ENCODE measurements around the gene MYZAP.

Gene MYZAP

DNA sequence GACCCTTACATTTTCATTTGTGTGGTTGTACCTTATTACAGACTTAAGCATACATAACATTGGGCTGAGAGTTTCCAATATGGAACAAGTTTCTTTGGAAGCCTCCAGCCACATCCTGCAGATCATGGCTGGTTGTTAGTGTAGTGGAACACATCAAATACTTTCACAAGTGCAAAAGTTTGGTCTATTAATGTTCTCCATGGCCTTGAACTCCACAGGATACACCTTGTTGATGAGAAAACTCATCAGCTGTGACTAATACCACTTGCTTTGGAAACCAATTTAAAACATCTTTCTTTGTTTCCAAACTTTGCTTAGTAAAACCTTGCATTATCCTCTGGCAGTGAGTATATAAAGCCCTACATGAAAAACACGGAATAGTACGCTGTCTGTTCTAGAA, 46.1 kb downstream of the MYZAP start:
- no peak overlapping the region for H3K4me3 ChIP-seq (ENCODE audit: low read length)
- H3K4me1 ChIP-seq (ENCODE audit: control insufficient read depth, insufficient read depth, low read length), result no peaks in the 10 kb centered on the region
- no peaks in the 10 kb centered on the region for H3K36me3 ChIP-seq (ENCODE audit: control insufficient read depth, insufficient read depth, low read length)
- no peaks in the 10 kb centered on the region for H3K9me3 ChIP-seq (ENCODE audit: control insufficient read depth, low read length)
- no peak overlapping the region for H3K9ac ChIP-seq (ENCODE audit: low read length)
- H3K27me3 ChIP-seq (ENCODE audit: control insufficient read depth, insufficient read depth, low read length), result no peaks in the 10 kb centered on the region

DNA sequence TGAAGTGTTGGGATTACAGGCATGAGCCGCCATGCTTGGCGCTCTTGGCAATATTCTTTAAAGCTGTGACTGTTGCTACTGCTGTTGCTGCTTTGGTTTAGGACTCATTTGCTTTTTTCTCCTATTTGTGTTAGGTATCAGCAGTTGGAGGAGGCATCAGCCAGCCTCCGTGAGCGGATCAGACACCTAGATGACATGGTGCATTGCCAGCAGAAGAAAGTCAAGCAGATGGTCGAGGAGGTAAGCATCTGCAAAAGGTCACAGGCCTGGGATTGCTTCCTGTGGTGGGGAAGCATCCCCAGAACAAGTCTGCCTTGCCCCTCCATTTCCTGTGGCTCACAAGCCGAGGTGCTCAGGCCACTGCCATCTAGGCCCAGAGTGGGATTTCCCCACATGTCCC, 47.6 kb downstream of the MYZAP start:
- Histone ChIP-seq H3K4me1 (ENCODE audit: control insufficient read depth, insufficient read depth, low read length) (no peaks in the 10 kb centered on the region), H3K4me3 (ENCODE audit: low read length) (no peak overlapping the region), H3K27me3 (ENCODE audit: control insufficient read depth, insufficient read depth, low read length) (no peaks in the 10 kb centered on the region), H3K36me3 (ENCODE audit: control insufficient read depth, insufficient read depth, low read length) (no peaks in the 10 kb centered on the region), H3K9me3 (ENCODE audit: control insufficient read depth, low read length) (no peaks in the 10 kb centered on the region), H3K9ac (ENCODE audit: low read length) (no peak overlapping the region)

DNA sequence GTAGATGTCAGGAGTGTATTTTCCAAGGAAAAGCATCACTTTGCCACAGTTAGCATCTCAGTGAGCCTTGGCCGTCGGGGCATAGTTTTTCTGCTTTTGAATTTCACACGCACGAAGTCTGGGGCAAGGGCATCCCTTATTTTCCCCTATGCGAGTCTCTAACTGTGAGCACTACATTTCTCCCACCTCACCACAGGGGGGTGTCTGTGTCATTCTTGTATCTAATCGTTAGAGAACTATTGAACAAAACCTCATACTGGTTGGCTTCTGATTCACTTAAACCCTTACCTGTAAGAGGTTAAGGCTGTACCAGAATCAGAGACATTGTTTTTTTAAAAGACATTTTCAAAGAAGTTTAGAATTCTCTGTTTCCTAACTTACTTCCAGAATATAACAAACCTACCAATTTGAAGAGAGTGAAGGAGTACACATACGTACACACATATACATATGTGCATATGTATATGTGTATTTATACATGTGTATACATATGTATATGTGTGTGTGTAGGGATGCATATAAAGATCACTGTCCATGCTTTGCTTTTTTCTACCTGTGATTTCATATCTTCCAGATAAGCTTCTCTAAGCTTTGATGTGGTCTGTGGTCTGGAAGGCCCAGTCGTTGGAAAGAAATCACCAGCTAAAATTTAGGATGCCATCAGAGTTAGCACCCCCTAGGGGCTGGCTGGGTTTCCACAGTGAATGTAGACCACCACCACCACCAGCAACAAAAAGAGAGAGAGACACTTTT, 49.4 kb downstream of the MYZAP start:
- H3K27me3 ChIP-seq (ENCODE audit: control insufficient read depth, insufficient read depth, low read length), result no peaks in the 10 kb centered on the region

DNA sequence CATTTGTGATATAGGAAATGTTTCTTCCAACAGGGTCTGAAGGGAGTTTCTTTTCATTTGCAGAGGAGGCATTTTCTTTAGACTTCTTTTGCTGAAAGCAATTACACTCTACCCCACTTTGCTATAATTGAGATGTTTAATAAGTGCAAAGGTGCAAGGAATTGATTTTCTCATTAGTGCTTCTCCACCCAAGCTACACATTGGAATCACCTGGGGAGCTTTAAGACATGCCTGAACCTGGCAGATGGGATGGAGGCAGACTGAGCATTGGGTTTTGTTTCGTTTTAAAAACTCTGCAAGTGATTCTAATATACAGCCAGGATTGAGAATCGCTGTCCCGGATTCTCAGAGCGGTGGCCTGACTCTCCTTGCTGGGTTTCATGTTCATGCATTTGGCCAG, 52.1 kb downstream of the MYZAP start:
- H3K4me1 ChIP-seq (ENCODE audit: control insufficient read depth, insufficient read depth, low read length), result peaks cover 11% of the 10 kb centered on the region
- H3K36me3 ChIP-seq (ENCODE audit: control insufficient read depth, insufficient read depth, low read length), result no peaks in the 10 kb centered on the region
- no peak overlapping the region for H3K4me3 ChIP-seq (ENCODE audit: low read length)
- no peaks in the 10 kb centered on the region for H3K27me3 ChIP-seq (ENCODE audit: control insufficient read depth, insufficient read depth, low read length)
- no peak overlapping the region for H3K9ac ChIP-seq (ENCODE audit: low read length)
- H3K9me3 ChIP-seq (ENCODE audit: control insufficient read depth, low read length), result no peaks in the 10 kb centered on the region

More for the DNA sequence above, 49.4 kb downstream of the MYZAP start:
- Histone ChIP-seq H3K9ac (ENCODE audit: low read length) (no peak overlapping the region), H3K4me1 (ENCODE audit: control insufficient read depth, insufficient read depth, low read length) (no peaks in the 10 kb centered on the region), H3K4me3 (ENCODE audit: low read length) (no peak overlapping the region), H3K36me3 (ENCODE audit: control insufficient read depth, insufficient read depth, low read length) (no peaks in the 10 kb centered on the region), H3K9me3 (ENCODE audit: control insufficient read depth, low read length) (no peaks in the 10 kb centered on the region)

DNA sequence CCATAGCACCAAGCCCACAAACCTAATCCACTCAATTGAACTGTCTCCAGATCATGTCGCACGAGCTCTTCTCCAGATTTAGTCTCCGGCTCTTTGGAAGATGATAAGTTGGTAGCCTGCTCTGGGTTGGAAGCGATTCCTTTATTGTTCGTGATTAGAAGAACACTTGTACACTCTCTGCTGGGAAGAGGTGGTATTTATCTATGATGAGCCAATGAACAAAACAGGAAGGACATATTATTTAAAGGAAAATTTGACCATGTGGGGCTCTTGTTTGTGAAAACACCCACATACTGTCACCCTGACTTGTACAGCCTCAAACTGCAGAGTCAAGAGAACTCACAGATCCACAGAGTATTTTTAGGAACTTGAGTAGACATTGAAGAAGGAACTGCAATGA, 54.4 kb downstream of the MYZAP start:
- H3K36me3 ChIP-seq (ENCODE audit: control insufficient read depth, insufficient read depth, low read length), result no peaks in the 10 kb centered on the region
- H3K27me3 ChIP-seq (ENCODE audit: control insufficient read depth, insufficient read depth, low read length), result no peaks in the 10 kb centered on the region
- no peak overlapping the region for H3K4me3 ChIP-seq (ENCODE audit: low read length)

DNA sequence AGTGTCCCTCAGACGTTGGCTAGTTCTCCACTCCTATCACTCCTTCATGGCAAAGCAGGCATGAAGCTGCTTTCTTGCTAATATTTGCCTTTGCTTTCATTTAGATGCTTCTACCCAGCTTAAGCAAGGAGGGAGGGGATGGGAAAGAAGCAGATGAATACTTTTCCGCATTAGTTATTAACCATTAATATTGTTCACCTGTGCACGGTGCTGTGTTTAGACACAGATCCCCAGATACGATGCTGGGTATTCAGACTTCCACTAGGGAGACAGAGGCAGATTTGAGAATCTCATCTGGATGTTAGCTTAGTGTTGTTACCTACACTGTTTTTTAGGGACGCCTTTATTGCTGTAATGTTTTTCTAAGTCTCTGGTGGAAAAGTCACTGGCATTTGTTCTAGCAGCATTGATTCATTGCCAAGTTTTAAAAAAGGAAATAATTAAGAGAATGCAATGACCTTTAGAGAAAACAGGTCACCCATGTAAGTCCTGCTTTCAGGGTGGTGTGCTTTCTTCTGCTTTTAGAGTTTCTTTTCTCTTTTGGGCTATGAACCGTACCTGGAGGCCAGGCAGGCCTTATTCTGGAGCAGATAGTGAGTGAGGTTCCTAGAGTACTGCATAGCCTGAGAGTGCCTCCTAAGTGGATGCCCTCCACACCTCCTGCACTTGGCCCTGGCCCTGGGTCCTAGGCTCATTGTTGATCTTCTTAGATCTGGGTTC, 55.5 kb downstream of the MYZAP start:
- H3K27me3 ChIP-seq (ENCODE audit: control insufficient read depth, insufficient read depth, low read length), result no peaks in the 10 kb centered on the region
- no peak overlapping the region for H3K4me3 ChIP-seq (ENCODE audit: low read length)
- peaks cover 11% of the 10 kb centered on the region for H3K4me1 ChIP-seq (ENCODE audit: control insufficient read depth, insufficient read depth, low read length)
- H3K9me3 ChIP-seq (ENCODE audit: control insufficient read depth, low read length), result no peaks in the 10 kb centered on the region
- no peaks in the 10 kb centered on the region for H3K36me3 ChIP-seq (ENCODE audit: control insufficient read depth, insufficient read depth, low read length)
- H3K9ac ChIP-seq (ENCODE audit: low read length), result no peak overlapping the region

More for the DNA sequence above, 54.4 kb downstream of the MYZAP start:
- no peak overlapping the region for H3K9ac ChIP-seq (ENCODE audit: low read length)
- H3K4me1 ChIP-seq (ENCODE audit: control insufficient read depth, insufficient read depth, low read length), result peaks cover 11% of the 10 kb centered on the region
- H3K9me3 ChIP-seq (ENCODE audit: control insufficient read depth, low read length), result no peaks in the 10 kb centered on the region

DNA sequence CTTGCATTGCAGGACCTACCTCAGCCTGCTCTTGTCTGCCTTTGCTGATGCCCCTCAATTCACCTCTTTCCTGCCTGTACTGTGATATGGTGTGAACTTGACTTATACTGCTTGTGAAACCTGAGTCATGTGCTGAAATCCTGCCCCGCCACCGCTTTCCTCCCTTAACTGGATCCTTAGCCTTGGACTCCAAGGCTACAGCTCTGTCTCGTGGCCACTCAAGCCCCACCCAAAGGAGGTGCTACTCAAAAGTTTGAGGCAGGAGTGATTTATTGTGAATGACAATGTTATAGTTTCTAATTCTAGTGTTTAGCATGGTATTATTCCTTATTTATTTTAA, 56.1 kb downstream of the MYZAP start:
- H3K4me1 ChIP-seq (ENCODE audit: control insufficient read depth, insufficient read depth, low read length), result peaks cover 11% of the 10 kb centered on the region
- no peaks in the 10 kb centered on the region for H3K36me3 ChIP-seq (ENCODE audit: control insufficient read depth, insufficient read depth, low read length)
- no peak overlapping the region for H3K9ac ChIP-seq (ENCODE audit: low read length)
- no peak overlapping the region for H3K4me3 ChIP-seq (ENCODE audit: low read length)
- no peaks in the 10 kb centered on the region for H3K27me3 ChIP-seq (ENCODE audit: control insufficient read depth, insufficient read depth, low read length)
- H3K9me3 ChIP-seq (ENCODE audit: control insufficient read depth, low read length), result no peaks in the 10 kb centered on the region

DNA sequence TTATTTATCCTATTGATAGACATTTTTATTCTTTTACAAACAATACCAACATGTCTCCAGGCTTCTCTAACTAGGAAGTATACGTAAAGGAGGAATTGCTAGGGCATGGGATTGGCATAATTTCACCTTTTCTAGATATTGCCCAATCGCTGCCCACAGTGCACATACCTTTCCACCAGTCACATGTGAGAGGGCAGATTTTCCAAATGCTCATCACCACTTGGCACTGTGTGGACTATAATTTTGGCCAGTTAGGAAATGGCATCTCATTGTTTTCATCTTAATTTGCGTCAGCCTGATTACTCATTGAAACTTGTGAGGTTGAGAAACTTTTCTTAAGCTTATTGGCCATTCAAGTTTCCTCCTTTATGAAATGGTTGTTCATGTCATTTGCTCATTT, 57.4 kb downstream of the MYZAP start:
- no peaks in the 10 kb centered on the region for H3K27me3 ChIP-seq (ENCODE audit: control insufficient read depth, insufficient read depth, low read length)

DNA sequence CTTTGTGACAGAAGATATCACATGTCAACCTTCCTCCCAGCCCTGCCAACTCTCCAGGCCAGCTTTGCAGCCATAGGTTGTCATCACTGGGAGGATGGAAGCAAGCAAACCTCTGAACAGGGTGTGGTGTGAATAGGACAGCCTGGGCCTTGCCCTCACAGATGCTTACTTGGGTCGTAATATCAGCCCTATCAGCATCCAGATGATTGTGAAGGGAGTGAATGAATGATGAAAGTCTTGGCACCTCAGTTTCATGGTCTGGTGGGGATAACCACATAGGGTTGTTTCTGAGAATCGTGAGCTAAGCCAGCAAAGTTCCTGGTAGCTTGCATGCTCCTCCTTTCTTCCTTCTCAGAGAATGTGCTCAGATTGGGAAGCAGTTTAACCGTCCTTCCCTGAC, 59.7 kb downstream of the MYZAP start:
- no peak overlapping the region for H3K9ac ChIP-seq (ENCODE audit: low read length)
- H3K9me3 ChIP-seq (ENCODE audit: control insufficient read depth, low read length), result no peaks in the 10 kb centered on the region
- H3K4me1 ChIP-seq (ENCODE audit: control insufficient read depth, insufficient read depth, low read length), result peaks cover 15% of the 10 kb centered on the region
- H3K36me3 ChIP-seq (ENCODE audit: control insufficient read depth, insufficient read depth, low read length), result no peaks in the 10 kb centered on the region
- no peaks in the 10 kb centered on the region for H3K27me3 ChIP-seq (ENCODE audit: control insufficient read depth, insufficient read depth, low read length)
- no peak overlapping the region for H3K4me3 ChIP-seq (ENCODE audit: low read length)

More for the DNA sequence above, 57.4 kb downstream of the MYZAP start:
- H3K36me3 ChIP-seq (ENCODE audit: control insufficient read depth, insufficient read depth, low read length), result no peaks in the 10 kb centered on the region
- no peak overlapping the region for H3K9ac ChIP-seq (ENCODE audit: low read length)
- peaks cover 11% of the 10 kb centered on the region for H3K4me1 ChIP-seq (ENCODE audit: control insufficient read depth, insufficient read depth, low read length)
- H3K4me3 ChIP-seq (ENCODE audit: low read length), result no peak overlapping the region
- H3K9me3 ChIP-seq (ENCODE audit: control insufficient read depth, low read length), result no peaks in the 10 kb centered on the region

DNA sequence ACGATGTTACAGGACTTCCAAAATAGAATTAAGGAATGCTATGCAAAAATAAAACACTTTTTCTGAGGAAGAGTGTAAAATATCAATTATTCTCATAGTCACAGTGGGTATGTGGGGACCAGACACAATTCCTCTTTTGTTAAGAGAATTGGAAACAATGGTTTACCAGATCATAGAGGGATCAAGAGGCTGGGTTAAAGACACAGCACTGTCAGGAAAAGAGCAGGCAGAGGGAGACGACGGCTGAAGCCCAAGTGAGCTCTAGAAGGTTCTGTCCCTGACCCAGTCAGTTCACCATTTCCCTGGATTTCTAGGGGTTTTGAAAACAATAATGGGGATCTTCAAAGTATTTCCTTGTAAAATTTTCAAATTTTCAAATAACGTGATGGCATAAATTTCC, 60.8 kb downstream of the MYZAP start:
- Histone ChIP-seq H3K36me3 (ENCODE audit: control insufficient read depth, insufficient read depth, low read length) (no peaks in the 10 kb centered on the region), H3K27me3 (ENCODE audit: control insufficient read depth, insufficient read depth, low read length) (no peaks in the 10 kb centered on the region), H3K4me3 (ENCODE audit: low read length) (no peak overlapping the region), H3K9ac (ENCODE audit: low read length) (no peak overlapping the region), H3K4me1 (ENCODE audit: control insufficient read depth, insufficient read depth, low read length) (peaks cover 8% of the 10 kb centered on the region), H3K9me3 (ENCODE audit: control insufficient read depth, low read length) (no peaks in the 10 kb centered on the region)

DNA sequence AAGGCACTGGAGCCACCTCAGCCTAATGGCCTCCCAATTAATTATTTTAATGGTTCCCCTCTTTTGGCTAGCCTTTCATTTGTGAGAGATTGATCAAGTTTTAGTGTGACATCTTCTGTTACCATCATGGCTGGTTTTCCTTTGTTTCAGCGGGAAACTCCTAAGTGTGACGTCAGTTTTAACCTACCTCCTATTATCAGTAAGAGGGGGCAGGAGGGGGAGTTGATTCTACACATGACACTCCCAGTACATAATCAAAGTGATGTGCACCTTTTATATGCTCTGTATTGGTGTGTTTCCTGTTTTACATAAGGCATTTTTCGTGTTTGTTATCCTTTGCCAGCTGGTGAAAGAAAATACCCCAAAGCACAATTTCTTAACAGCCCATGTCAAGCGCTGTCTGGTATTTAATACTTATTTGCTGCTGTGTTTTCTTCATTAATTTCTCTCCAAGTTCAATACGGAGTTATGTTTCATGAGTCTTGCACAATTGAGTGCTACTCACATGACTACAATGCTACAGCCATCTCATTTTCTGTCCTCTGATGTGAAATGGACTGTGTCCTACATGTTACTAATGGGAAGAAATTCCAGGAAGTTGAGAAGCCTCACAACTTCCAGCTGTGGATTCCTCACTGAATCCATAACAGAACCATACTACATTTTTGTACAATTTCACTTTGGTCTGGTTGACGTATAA, 62.6 kb downstream of the MYZAP start:
- no peaks in the 10 kb centered on the region for H3K27me3 ChIP-seq (ENCODE audit: control insufficient read depth, insufficient read depth, low read length)
- H3K36me3 ChIP-seq (ENCODE audit: control insufficient read depth, insufficient read depth, low read length), result no peaks in the 10 kb centered on the region
- H3K4me3 ChIP-seq (ENCODE audit: low read length), result no peak overlapping the region
- H3K4me1 ChIP-seq (ENCODE audit: control insufficient read depth, insufficient read depth, low read length), result peaks cover 4% of the 10 kb centered on the region
- no peaks in the 10 kb centered on the region for H3K9me3 ChIP-seq (ENCODE audit: control insufficient read depth, low read length)
- H3K9ac ChIP-seq (ENCODE audit: low read length), result no peak overlapping the region

DNA sequence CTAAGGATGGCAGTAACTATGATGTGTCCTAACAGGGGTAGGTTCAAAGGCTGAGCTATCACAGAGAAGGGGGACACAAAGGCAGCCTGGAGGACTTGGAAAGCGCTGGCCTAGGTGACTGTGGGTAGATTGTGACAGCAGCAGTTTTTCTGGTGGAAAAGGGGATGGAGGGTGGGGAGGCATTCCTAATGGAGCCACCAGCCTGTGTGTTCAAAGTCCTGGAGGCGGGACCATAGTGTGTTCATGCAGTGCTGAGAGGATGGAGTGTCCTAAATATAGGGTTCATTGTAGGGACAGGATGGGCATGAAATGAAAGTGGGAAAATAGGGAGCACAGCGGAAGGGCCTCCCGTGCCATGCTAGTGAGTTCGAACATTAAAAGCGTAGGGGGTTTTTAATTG, 63.3 kb downstream of the MYZAP start:
- Histone ChIP-seq H3K9ac (ENCODE audit: low read length) (no peak overlapping the region), H3K4me3 (ENCODE audit: low read length) (no peak overlapping the region)

More for the DNA sequence above, 63.3 kb downstream of the MYZAP start:
- Histone ChIP-seq H3K4me1 (ENCODE audit: control insufficient read depth, insufficient read depth, low read length) (peaks cover 4% of the 10 kb centered on the region), H3K27me3 (ENCODE audit: control insufficient read depth, insufficient read depth, low read length) (no peaks in the 10 kb centered on the region), H3K9me3 (ENCODE audit: control insufficient read depth, low read length) (no peaks in the 10 kb centered on the region), H3K36me3 (ENCODE audit: control insufficient read depth, insufficient read depth, low read length) (no peaks in the 10 kb centered on the region)

Measured in mucosa of stomach (tissue), 1 donor.